NB4 (cell line): ENCODE results near the gene NAALADL2.

ENCODE experiments used
- DNase-seq: peaks from one replicate; pipeline ENCODE4 v3.0.0; 2010; ENCODE audit warnings: low read depth
- H3K4me3 ChIP-seq: one replicate; pipeline ENCODE4 v1.5.1; 2011; ENCODE audit warnings: mild to moderate bottlenecking, low read depth, low read length, moderate library complexity
- CTCF ChIP-seq: IDR thresholded peaks from one replicate; pipeline ENCODE4 v1.5.1; 2012; ENCODE audit warnings: low read depth, low read length
- MAX ChIP-seq: IDR thresholded peaks from 2 replicates; pipeline ENCODE4 v1.6.1; 2011; ENCODE audit warnings: low read depth, low read length
- MYC ChIP-seq: IDR thresholded peaks from 2 replicates; pipeline ENCODE4 v1.6.1; 2011; ENCODE audit warnings: low read depth, low read length
- POLR2A ChIP-seq: IDR thresholded peaks from 2 replicates; pipeline ENCODE4 v1.6.1; 2011; ENCODE audit warnings: mild to moderate bottlenecking; ENCODE audit not compliant: insufficient read length; ENCODE audit errors: extremely low read depth

Gene NAALADL2

GRCh38 chr3:175651716-175652115 is 792.6 kb downstream of the NAALADL2 start:
- TF ChIP-seq MYC (no peak), POLR2A (no peak), MAX (no peak), CTCF (no peak)
- no peak overlapping the region for H3K4me3 ChIP-seq
- DNase-seq, result no peak

GRCh38 chr3:175655351-175655750 is 796.2 kb downstream of the NAALADL2 start:
- TF ChIP-seq MYC (no peak), POLR2A (no peak), MAX (no peak), CTCF (no peak)
- DNase-seq, result no peak
- H3K4me3 ChIP-seq, result no peak overlapping the region

- DNase-seq, result no peak
- no peak for TF ChIP-seq MAX
- TF ChIP-seq MYC, result no peak
- no peak for TF ChIP-seq CTCF
- no peak for TF ChIP-seq POLR2A
These were observed 797.3 kb downstream of the NAALADL2 start for GRCh38 chr3:175656461-175656860.

GRCh38 chr3:175659670-175660350 is 800.7 kb downstream of the NAALADL2 start:
- TF ChIP-seq MAX (no peak), POLR2A (no peak), MYC (no peak), CTCF (no peak)
- no peak for DNase-seq
- no peak overlapping the region for H3K4me3 ChIP-seq

More at GRCh38 chr3:175656461-175656860, 797.3 kb downstream of the NAALADL2 start:
- H3K4me3 ChIP-seq, result no peak overlapping the region

- no peak overlapping the region for H3K4me3 ChIP-seq
- TF ChIP-seq MAX (no peak), MYC (no peak), POLR2A (no peak), CTCF (no peak)
- DNase-seq, result no peak
These were observed 803.7 kb downstream of the NAALADL2 start for GRCh38 chr3:175662815-175663214.
